GM19035 (cell line): Measurements from ENCODE around the gene WDR35.
A peak's percentile ranks its signal among the peaks of the same experiment; 100 is the strongest.

Experiments
- ATAC-seq: cut with Tn5 transposase; IDR thresholded peaks from one replicate; pipeline ENCODE4 v1.9.1; 2021; ENCODE audit not compliant: unreplicated experiment

WDR35 gene

DNA sequence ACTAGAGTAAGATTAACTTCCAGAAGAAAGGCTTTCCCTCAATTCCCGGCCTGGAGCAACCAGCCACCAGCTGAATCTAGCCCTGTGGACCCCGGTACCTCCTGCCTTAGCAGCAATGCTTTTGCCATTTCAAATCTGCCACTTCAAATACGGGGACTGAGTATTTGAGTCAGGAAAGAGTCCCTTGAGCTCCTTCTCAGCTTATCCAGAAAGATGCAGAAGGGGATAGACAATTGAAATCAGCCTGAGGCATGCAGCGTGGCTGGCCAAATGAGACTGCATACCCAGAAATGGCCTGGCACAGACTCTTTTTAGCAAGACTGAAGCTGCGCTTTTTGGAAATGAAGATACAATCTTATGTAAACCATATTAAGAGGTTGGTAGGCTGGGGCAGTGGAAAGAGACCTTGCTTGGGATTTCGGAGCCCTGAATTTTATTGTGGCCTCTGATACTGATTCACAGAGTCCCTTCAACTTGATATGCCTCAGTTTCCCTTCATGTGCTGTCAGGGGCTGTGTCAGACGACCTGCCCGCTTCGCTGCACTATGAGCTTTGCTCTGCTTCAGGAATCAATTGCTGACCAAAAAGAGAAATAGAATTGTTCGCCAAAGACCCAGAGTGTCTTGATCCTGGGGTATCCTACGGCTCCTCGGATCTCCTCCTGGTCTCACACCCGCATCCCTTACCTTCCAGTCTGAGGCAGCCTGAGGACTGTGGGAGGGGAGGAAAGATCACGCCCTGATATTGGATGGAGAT lies 21.5 kb upstream of the WDR35 start:
- no peak for ATAC-seq

DNA sequence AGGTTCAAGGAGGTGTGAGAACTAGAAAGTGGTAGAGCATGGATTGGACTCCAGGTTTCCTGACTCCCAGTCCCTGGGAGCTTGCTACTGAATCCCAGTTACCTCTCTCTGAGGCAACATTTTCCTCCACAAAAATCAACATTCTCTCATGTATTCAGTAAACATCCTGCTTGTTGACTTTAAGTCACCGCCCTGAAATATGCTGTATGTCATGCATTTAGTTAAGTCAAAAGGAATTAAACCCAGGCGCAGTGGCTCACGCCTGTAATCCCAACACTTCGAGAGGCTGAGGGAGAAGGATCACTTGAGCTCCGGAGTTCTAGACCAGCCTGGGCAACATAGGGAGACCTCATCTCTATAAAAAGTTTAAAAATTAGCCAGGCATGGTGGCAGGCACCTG lies 18.8 kb upstream of the WDR35 start:
- no peak for ATAC-seq

DNA sequence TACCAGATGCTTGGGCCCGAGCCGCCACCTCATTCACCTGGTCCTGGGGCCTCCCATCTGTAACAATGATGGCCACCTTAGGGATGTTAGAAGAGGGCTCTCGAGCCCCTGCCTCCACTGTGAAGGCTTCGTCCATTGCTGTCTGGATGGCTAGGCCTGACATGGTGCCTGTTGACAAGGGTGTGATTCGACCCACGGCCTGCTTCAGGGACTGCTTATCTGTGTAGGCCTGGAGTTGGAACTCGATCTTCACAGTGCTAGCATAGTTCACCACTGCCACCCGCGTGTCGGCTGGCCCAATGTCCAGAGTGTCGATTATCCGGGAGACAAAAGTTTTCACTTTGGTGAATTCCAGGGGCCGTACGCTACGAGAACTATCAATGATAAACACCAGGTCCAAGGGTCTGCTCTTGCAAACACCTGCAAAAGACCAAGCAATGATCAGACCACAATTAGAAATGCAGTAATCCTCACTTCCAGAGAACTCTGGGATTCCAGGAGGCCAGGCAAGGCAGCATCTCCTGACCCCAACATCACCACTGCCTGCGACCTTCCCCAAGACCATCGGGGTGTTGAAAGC lies 16.1 kb upstream of the WDR35 start:
- ATAC-seq: no peak

- no peak for ATAC-seq
Measured at GRCh38 chr2:20005067-20005627, 15.2 kb upstream of the WDR35 start.

- no peak for ATAC-seq
Measured at GRCh38 chr2:20001361-20001863, 11.5 kb upstream of the WDR35 start.

DNA sequence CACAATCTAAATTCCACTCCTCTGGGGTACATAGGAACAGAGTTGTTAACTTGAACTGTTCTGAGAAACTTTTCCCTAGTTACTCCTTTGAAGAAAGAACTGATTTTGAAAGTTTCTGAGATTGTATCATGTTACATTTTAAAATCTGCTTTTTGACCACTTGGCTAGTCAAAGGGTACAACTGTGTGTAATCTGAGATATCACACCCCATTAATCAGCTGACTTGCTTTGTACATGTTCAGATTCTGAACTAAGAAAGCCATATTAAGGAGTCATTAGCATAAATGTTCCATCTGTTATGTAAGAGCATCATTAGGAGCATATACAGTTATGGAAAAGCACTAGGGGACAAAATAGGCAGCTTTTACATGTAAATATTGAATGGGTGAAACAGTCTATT lies 3.8 kb upstream of the WDR35 start:
- ATAC-seq: no peak

GRCh38 chr2:19991895-19992294 lies 2.0 kb upstream of the WDR35 start:
- ATAC-seq: no peak

DNA sequence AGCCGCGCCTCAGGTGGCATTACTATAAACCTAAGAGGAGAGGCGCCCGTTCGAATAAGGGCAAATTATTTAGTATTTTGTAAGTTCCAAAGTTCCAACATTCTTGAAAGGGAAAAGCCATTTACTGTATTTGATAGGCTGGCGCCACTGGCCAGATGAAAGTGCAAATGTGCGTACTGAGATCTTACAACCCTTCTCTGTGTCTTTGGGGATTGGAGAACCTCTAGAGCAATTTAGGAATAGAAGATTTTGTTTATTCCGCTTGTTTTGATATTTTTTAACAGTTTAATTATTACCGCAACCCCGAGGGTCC lies 467 bp upstream of the WDR35 start:
- ATAC-seq: no peak

- ATAC-seq: no peak
Measured at GRCh38 chr2:19989342-19989666, 601 bp downstream of the WDR35 start.

DNA sequence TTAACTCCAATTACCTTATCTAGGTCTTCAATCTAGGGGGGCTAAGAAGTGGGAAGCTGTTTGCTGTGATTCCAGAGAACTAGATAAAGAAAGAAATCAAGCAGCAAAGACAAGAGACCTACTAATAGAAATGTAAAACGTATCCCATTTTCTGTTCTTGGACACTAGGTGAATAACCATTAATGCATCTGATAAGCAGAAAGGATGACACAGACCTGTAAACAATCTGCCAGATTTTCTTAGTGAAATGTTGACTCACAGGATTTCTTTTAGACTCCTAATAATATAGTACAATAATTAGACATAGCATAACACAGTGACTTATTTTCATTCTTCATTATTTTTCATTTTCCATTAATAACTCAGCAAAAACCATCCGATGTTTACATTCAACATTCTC lies 1.3 kb downstream of the WDR35 start:
- no peak for ATAC-seq

- ATAC-seq: peak; percentile 62
Measured at GRCh38 chr2:19987936-19988335, 2.0 kb downstream of the WDR35 start.

GRCh38 chr2:19982268-19982667 lies 7.6 kb downstream of the WDR35 start:
- ATAC-seq: no peak

DNA sequence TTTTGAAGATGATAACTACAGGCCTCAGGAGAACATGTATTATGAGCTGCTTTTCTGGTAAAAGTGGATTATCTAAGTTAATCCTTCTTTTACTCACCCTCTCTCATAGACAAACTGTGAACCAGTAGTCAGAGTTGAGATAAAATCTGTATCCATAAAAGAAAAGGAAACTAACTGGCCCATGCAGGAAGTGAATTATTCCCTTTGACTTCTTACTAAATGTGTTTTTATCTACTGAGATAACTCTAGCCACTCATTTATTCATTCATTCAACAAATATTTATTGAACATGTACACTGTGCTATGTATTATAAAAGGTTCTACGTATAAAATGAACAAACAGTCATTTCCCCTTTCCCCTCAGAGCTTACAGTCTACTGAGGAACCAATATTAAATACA lies 10.0 kb downstream of the WDR35 start:
- ATAC-seq: no peak

- no peak for ATAC-seq
Measured at GRCh38 chr2:19973466-19973865, 16.4 kb downstream of the WDR35 start.

- ATAC-seq: no peak
Measured at GRCh38 chr2:19971691-19972090, 18.2 kb downstream of the WDR35 start.

DNA sequence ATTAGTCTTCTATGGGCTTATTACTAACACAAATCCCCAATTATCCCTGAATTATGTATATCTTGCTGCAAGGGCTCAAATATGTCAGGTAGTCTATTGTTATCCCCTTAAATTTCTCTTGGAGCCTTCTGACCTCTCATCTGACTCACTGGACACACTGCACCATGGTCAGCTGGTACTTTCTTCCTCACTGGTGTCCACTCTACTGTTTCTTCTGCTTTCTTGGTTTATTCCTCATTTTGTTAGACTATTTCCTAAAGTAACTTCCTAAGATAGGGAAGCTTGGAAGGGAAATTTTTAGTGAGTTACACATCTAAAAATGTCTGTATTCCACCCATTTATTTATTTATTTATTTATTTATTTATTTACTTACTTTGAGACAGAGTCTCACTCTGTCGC lies 26.5 kb downstream of the WDR35 start:
- ATAC-seq: no peak

GRCh38 chr2:19955544-19956422 lies 34.1 kb downstream of the WDR35 start:
- peak; percentile 94 for ATAC-seq

DNA sequence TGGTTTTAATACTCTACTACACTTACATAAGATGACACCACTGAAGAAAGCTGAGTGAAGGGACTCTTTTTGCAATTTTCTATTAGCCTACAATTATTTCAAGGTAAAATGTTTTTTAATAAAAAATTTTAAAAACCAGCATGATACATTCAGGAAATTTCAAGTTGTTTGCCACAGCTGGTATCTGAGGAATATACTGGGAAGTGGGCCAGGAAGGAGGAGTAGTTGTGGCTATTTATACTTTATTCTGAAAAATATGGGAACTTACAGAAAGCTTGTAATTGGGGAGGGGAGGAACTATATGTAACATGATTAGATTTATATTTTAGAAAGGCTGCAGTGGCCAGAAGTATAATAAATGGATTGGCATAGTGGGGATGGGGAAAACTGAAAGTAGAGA lies 40.8 kb downstream of the WDR35 start:
- no peak for ATAC-seq

GRCh38 chr2:19947184-19947940 lies 42.5 kb downstream of the WDR35 start:
- no peak for ATAC-seq

DNA sequence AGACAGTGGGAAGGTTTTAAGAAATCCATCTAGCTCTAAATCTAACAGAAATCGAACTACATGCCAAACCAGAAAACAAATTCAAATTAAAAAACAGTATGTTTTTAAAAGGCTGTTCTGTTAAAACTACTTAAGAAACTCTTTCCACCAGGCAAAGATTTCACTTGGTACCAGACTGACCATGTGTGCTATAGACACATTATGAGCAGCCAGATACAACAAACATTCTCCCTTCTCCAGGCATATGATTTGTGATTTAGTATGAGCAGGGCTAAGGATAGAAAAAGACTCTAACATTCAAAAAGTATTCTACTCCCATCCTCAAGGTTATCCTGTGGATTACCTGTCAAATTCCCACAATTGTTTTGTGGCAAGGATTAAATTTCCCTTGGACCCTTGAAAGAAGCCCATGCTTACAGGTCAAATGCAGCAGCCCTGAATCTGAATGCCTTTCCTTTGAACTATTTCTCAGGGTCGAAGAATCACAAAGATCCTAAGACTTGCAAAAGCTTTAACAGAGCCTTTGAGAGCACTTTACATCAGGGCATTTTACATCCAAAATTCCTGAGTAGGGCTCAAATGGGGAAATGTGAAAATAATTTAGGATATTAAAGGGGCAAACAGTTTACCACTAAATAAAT lies 45.6 kb downstream of the WDR35 start:
- no peak for ATAC-seq

- no peak for ATAC-seq
Measured at GRCh38 chr2:19943189-19943588, 46.7 kb downstream of the WDR35 start.
